ENCODE data around the gene AFDN.

DNA sequence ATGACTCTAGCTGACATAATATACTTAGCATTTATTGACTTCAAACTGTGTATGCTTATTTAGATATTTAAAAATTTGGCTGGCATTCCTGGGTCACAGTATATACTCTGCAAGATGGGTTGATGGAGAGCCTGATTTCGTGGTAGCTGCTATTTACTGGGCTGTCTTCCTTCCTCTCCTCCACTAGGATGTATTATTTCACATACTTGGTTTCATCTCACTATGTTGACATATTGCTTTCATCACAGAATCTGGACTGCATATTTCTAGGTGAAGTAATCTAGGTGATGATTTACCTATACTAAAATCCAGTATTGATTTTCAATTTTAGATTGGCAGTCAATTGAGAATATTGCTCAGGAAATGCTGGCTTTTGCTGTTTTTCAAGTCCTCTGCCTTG is 15.7 kb downstream of the AFDN start:
- TF ChIP-seq, protein P1, sequence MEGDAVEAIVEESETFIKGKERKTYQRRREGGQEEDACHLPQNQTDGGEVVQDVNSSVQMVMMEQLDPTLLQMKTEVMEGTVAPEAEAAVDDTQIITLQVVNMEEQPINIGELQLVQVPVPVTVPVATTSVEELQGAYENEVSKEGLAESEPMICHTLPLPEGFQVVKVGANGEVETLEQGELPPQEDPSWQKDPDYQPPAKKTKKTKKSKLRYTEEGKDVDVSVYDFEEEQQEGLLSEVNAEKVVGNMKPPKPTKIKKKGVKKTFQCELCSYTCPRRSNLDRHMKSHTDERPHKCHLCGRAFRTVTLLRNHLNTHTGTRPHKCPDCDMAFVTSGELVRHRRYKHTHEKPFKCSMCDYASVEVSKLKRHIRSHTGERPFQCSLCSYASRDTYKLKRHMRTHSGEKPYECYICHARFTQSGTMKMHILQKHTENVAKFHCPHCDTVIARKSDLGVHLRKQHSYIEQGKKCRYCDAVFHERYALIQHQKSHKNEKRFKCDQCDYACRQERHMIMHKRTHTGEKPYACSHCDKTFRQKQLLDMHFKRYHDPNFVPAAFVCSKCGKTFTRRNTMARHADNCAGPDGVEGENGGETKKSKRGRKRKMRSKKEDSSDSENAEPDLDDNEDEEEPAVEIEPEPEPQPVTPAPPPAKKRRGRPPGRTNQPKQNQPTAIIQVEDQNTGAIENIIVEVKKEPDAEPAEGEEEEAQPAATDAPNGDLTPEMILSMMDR (IDR thresholded peaks at IDR 0.05) = no peak
- TF ChIP-seq, protein P2, sequence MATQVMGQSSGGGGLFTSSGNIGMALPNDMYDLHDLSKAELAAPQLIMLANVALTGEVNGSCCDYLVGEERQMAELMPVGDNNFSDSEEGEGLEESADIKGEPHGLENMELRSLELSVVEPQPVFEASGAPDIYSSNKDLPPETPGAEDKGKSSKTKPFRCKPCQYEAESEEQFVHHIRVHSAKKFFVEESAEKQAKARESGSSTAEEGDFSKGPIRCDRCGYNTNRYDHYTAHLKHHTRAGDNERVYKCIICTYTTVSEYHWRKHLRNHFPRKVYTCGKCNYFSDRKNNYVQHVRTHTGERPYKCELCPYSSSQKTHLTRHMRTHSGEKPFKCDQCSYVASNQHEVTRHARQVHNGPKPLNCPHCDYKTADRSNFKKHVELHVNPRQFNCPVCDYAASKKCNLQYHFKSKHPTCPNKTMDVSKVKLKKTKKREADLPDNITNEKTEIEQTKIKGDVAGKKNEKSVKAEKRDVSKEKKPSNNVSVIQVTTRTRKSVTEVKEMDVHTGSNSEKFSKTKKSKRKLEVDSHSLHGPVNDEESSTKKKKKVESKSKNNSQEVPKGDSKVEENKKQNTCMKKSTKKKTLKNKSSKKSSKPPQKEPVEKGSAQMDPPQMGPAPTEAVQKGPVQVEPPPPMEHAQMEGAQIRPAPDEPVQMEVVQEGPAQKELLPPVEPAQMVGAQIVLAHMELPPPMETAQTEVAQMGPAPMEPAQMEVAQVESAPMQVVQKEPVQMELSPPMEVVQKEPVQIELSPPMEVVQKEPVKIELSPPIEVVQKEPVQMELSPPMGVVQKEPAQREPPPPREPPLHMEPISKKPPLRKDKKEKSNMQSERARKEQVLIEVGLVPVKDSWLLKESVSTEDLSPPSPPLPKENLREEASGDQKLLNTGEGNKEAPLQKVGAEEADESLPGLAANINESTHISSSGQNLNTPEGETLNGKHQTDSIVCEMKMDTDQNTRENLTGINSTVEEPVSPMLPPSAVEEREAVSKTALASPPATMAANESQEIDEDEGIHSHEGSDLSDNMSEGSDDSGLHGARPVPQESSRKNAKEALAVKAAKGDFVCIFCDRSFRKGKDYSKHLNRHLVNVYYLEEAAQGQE (IDR thresholded peaks at IDR 0.05; ENCODE audit: low read depth, low read length) = no peak
- TF ChIP-seq GATA2 (CRISPR knock-in tag; IDR thresholded peaks at IDR 0.05) (no peak), TAF1 (IDR thresholded peaks at IDR 0.05; ENCODE audit: borderline replicate concordance, low read depth, low read length) (no peak), EP300 (IDR thresholded peaks at IDR 0.05; ENCODE audit: borderline replicate concordance in 1 of 2, low read depth in 1 of 2, low read length in 1 of 2) (no peak), SMC3 (IDR thresholded peaks at IDR 0.05; ENCODE audit: low read depth, low read length) (no peak), GABPA (IDR thresholded peaks at IDR 0.05; ENCODE audit: low read depth) (no peak), TEAD4 (IDR thresholded peaks at IDR 0.05; ENCODE audit: borderline replicate concordance, insufficient read depth) (no peak)
- TF ChIP-seq, protein P3, sequence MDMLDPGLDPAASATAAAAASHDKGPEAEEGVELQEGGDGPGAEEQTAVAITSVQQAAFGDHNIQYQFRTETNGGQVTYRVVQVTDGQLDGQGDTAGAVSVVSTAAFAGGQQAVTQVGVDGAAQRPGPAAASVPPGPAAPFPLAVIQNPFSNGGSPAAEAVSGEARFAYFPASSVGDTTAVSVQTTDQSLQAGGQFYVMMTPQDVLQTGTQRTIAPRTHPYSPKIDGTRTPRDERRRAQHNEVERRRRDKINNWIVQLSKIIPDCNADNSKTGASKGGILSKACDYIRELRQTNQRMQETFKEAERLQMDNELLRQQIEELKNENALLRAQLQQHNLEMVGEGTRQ (IDR thresholded peaks at IDR 0.05; ENCODE audit: borderline replicate concordance, low read depth, low read length) = no peak
